Measurements from ENCODE around the gene KREMEN1.

Gene KREMEN1

DNA sequence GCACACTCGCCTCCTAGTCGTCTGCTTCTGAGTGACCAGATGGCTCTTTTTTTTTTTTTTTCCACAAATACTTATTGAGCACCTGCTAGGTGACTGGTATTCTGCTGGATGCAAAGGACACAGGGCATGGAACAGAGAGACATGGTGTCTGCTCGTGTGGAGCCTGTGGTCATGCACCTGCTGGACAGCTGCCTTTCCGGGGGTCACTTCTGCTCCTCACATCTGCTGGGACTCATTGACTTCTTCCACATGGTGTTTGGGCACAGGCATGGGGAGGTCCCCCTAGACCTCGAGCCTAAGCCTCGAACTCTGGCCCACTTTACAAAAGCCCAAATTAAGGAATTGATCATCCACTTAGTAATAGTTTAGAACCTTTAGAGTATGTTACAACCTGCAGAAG lies 93.3 kb downstream of the KREMEN1 start:
- DNase-seq (ENCODE audit: insufficient read length, low spot score) (no peak), FAIRE-seq (no peak)

DNA sequence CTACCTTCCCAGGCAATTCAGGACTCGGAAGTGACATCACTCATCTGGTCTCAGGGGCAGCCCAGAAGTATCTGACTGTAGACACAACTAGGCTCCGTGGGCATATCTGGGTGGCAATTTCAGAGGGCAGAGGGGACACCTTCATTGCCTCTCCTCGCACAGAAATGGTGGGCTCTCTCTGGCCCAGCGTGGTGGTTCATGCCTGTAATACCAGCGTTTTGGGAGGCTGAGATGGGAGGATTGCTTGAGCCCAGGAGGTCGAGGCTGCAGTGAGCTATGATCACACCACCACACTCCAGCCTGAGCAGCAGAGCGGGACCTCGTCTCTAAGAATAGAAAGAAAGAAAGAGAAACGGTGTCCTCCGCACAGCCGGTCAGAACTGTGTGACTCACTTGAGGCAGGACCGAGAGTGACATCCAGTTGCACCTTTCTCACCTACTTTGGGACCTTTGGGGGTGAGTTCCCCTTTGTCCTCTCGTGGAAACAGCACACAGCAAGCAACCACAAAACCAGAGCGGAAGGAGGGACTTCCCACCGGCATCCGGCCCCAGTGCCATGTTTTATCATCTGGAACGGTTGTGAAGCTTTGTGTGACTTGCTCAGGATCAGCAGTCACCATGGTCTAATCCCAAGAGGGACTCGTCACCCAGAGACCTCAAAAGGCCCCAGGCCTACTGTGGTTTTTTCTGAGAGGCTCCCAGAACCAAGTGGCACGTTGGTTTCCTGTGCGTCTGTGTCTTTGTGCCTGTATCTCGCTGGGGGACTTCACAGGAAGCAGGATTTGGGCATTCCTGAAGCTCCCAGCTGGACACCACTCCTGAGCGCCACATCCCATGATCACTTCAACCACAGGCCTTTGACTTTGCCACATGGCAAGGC lies 94.4 kb downstream of the KREMEN1 start:
- peak; percentile 100 for FAIRE-seq

DNA sequence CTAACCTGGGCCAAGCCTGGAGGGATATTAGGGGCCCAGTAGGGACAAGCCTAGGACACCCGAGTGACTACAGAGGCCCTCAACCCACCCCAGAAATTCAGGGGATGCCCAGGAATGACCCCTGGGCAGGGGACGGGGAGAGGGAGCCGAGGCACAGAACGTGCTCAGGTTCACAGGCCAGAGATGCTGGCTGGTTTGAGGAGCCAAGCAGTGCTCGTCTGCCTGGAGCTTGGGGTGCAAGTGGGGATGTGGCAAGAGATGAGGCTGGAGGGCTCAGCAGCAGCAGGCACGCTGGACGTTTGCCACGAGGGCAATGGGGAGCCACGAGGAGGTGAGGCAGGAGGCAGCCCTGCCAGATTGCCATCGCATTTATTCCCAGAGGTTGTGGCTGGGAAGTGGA lies 98.9 kb downstream of the KREMEN1 start:
- no peak for DNase-seq (ENCODE audit: insufficient read length, low spot score)
- no peak for FAIRE-seq

More for the DNA sequence above, 94.4 kb downstream of the KREMEN1 start:
- DNase-seq (ENCODE audit: insufficient read length, low spot score) = peak; percentile 81

DNA sequence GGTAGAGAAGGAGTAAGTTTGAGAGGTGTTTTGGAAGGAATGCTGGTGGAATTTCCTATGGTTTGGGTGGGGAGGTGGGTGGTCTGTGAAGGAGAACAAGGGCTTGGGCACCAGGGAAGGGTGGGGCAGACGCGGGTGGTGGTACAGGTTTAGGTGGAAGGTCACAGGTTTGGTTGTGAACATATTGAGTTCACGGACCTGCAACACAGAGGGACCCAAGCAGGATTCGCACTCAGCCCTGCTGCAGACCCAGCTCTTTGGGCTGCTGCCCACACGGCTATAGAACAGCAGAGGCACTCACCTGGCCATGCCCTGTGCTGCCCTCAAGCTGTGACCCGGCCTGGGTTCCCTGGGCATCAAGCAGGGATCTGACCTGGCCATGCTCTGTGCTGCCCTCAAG lies 99.4 kb downstream of the KREMEN1 start:
- DNase-seq (ENCODE audit: insufficient read length, low spot score) (no peak), FAIRE-seq (no peak)

DNA sequence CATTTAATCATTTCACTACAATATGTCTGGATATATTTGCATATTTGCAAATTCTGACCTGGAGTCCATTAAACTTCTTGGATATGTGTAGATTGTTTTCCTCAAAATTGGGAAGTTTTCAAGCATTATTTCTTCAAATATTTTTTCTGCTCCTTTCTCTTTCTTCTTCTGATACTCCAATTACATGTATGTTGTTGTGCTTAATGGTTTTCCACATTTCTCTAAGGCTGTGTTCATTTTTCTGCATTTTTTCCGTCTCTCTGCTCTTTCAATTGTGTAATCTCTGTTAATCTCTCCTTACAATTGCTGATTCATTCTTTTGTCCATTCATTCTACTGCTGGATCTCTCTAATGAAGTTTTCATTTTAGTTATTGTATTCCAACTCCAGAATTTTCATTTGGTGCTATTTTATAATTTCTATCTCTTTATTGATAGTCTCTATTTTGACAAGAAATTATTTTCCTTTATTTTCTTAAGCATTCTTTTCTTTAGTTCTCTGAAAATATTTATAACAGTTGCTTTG lies 102.5 kb downstream of the KREMEN1 start:
- DNase-seq (ENCODE audit: insufficient read length, low spot score) = no peak
- peak; percentile 28 for FAIRE-seq

DNA sequence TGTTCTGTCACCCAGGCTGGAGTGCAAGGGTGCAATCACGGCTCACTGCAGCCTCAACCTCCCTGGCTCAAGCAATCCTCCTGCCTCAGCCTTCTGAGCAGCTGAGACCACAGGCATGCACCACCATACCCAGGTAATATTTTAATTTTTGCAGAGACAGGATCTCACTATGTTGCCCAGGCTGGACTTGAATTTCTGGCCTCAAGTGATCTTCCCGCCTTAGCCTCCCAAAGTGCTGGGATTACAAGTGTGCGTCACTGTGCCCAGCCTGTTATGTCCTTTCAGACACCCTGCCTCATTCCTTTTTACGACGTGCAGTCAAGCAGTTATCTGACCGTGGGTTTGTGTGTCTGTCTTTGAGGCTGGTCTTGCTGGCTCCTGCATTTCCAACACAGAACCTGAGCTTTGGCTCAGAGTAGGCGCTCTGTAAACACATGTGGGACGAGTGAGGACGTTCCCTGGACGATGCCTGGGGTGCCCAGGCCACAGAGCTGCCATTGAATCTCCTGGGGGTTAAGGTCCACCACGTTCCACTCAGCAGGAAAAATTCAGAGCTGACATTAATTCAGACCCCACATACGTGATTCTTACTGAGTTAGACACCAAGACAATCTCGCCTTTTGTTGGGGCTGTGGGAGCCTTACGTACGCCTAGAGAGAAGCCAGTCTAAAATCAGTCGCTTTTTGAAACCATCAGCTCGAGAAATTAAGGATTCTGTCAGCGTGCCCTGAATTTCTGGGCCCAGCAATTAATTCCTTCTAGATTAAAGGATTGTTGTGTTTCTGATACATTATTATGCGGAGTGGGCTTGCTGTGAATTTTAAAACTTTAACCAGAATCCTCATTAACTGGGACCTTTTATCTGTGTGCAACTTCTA lies 111.4 kb downstream of the KREMEN1 start:
- FAIRE-seq (no peak), DNase-seq (ENCODE audit: insufficient read length, low spot score) (no peak)

DNA sequence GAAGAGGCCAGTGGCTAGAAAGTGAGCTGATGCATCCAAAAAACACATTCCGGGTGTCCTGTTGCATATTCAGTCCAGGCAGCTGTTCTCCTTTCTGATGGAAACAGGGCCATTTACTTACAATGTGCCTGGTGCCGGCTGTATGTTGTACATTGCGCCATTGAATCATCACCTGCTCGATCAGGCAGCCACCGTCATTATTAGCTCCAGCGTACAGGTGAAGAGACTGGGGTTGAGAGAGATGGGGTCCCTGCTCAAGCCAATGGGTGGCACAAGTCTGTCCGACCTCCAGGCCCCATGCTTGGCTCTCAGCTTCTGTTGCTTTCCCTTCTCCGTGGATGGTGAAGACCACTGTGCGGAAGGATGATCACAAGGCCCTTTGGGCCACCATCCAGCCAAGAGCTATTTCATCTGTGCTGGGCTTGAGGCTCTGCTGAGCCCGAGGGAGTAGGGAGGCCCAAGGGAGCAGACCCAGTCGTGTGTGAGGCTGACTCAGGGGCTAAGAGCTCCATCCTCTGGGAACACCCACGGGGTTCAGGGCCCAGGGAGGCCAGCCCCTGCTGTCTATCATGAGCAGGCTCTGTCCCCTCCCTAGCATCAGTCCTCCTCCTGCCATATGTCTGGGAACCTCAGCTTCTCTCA lies 112.1 kb downstream of the KREMEN1 start:
- FAIRE-seq = no peak
- DNase-seq (ENCODE audit: insufficient read length, low spot score) = no peak

DNA sequence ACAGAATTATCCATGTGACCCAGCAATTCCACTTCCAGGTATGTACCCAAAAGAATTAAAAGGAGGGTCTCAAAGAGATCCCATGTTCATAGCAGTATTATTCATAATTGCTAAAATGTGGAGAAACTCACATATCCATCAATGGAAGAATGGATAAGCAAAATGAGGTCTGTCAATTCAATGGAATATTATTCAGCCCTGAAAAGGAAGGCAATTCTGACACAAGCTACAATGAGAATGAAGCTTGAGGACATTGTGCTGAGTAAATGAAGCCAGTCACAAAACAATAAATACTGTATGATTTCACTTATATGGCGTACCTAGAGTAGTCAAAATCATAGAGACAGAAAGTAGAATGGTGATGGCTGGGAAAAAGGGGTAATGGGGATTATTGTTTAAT lies 113.5 kb downstream of the KREMEN1 start:
- no peak for FAIRE-seq
- DNase-seq (ENCODE audit: insufficient read length, low spot score) = no peak

DNA sequence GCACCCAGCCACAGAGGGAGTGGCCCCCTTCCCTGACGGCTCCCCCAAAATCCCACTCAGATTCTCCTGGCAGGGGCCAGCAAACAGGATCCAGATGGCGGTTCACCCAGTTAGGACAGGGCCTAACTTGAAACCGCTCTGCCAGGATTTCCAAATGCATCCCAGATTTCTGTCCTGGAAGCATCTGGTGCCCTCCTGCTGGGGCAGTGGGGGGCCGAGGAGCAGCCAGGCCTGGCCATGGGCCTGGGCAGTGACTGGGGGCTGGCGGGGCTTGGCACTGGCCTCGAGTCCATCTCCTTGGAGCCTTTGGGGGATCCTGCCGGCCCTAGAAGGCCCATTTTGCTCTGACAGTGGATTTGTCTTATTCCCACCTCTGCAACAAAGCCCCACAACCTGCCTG lies 115.0 kb downstream of the KREMEN1 start:
- no peak for FAIRE-seq
- DNase-seq (ENCODE audit: insufficient read length, low spot score) = no peak

DNA sequence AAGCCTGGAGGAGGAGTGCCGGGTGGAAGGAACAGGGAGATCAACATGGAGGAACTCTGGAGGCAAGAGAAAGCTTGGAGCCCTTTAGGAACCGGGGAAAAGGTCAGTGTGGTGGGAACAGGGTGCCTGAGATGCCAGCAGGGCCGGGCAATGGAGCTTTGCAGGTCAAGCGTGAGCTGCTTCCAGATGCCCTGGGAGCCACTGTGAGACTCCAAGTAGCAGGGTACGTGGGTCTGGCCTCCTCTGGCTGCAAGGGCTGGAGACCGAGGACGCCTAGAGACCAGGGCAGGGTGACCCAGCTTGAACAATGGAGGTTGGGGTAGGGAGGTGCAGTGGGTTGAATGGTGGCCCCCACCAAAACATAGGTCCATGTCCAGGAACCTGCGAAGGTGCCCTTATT lies 117.2 kb downstream of the KREMEN1 start:
- no peak for FAIRE-seq
- no peak for DNase-seq (ENCODE audit: insufficient read length, low spot score)

DNA sequence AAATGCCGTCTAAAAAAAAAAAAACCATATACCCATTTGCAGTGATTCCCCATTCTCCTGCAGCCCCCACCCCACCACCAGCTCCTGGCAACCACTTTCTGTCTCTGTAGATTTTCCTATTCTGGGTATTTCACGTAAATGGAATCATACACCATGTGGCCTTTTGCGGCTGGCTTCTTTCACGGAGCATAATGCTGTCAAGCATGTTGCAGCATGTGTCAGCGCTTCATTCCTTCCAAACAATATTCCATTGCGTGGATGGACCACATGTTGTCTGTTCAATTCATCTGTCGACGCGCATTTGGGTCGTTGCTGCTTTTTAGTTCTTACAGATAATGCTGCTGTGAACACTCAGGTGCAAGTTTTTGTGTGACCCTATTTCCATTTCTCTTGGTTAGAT lies 118.1 kb downstream of the KREMEN1 start:
- DNase-seq (ENCODE audit: insufficient read length, low spot score) = no peak

DNA sequence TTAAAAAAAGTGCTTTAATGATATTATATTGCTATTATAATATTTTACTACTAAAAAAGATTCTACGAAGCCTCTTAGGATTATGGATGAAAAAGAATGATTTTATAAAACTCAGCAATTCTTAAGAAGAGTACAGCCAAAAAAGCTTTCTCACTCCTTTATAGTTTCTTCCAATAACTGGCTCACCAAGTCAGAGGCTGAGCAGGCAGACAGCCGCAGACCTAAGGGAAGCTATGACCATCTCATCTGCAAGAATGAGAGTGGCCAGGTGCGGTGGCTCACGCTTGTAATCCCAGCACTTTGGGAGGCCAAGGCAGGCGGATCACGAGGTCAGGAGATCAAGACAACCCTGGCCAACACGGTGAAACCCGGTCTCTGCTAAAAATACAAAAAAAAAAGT lies 120.2 kb downstream of the KREMEN1 start:
- no peak for DNase-seq (ENCODE audit: insufficient read length, low spot score)
- no peak for FAIRE-seq

More for the DNA sequence above, 118.1 kb downstream of the KREMEN1 start:
- FAIRE-seq = no peak

DNA sequence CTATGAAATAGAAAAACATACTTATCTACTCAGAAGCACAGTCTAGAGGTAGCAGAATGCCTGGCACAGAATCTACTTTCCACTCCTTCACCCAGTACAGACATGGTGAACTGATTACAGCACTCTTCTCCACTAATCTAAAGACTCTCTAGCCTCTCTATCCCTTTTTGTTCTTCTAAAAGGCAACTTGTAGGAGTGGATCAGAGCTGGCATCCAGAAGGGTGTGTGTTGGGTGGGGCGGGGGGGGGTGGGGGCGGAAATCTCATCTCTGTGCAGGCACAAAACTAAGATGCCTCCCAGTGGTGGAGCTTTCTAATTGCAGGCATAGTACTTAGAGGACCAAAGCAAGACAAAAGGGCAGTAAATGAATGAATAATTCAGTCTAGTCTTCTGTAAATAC lies 121.3 kb downstream of the KREMEN1 start:
- FAIRE-seq (no peak), DNase-seq (ENCODE audit: insufficient read length, low spot score) (no peak)

DNA sequence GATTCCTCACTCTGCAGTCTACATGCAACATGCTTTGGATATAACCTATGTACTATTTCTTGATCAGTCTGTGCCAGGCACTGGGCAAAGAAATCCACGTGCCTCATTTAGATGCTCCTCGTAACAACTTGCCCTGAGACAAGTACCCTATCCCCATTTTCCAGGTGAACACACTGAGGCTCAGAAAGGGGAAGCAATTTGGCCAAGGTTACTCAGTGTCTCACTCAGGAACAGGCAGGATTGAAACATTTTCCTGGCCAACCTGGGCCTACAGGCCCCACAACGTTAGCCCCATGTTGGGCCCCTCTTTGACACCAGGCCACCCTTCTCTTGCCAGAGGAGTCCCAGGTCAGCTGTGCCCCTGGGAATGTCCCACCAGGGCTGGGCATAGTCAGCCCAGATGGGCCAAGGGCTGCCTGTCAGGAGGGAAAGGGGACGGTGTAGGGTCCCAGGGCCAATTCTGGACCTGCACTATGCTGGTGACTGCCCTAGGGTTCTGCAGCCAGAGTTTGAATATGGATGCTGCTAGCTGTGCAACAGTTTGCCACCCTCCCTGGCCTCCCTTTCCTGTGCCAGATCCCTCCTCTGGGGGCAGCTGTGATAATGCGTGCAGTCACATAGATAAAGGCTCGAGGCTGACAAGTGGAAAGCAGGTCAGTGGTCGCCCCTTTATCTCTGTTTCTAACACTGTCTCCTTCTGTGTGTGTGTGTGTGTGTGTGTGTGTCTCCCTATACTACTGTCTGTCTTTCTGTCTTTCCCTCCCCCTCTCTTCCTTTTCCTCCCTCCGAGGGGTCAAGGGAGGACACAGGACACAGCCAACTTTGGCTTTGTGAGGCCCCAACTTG lies 122.5 kb downstream of the KREMEN1 start:
- FAIRE-seq = no peak
- DNase-seq (ENCODE audit: insufficient read length, low spot score) = no peak

DNA sequence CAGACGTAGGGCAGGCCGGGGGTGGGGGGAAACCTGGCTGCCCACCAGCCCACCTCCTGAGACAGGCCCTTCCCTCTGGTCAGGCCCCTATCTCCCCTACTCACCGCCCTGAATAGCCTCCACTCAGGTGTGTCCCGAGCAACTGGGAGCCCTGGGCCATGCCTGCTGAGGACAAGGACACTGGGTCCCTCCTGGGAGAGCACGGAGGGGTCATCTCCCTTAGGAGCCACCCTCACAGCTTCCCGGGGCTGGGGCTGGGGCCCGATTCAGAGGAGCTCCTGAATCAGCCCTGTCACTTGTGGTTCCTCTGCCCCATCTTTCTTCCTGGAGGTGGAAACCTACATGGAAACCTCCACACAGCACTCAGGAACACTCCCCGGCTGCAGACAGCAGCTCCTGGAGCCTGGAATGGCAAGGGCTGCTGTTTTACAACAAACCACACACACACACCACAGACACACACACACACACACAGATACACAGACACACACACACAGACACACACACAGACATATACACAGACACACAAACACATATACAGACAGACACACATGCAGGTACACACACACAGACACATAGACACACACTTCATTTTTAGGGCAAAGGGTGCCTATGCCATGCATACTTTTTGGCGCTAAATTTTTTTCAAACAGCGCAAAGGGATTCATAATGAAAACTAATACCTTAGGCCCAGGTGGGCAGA lies 123.3 kb downstream of the KREMEN1 start:
- FAIRE-seq (no peak), DNase-seq (ENCODE audit: insufficient read length, low spot score) (no peak)

DNA sequence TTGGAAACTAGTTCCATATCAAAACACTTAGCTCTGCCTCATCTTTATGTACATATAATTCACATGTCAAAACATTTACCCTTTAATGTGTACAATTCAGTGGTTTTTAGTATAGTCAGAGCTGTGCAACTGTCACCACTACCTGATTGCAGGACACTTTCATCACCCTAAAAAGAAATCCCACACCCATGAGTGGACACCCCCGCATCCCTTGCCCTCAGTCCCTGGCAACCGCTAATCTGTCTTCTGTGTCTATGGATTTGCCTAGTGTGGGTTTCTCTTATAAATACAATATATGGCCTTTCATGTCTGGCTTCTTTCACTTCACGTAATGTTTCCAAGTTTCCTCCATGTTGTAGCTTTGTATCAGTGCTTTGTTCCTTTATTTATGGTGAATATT lies 124.3 kb downstream of the KREMEN1 start:
- FAIRE-seq (no peak), DNase-seq (ENCODE audit: insufficient read length, low spot score) (no peak)

DNA sequence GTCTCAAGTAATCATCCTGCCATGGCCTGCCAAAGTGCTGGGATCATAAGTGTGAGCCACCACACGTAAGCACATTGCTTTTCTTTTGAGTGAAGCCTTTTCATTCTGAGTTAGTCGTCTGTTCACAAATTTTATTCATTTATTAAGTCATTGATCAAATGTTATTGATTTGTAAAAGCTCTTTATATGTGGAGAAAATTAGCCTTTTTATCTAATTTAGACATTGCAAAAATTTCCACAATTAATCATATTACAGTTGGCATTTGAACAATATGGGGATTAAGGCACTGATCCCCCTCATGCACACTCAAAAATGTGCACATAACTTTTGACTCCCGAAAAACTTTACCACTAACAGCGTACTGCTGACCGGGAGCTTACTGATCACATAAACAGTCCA lies 125.4 kb downstream of the KREMEN1 start:
- no peak for DNase-seq (ENCODE audit: insufficient read length, low spot score)
- no peak for FAIRE-seq

DNA sequence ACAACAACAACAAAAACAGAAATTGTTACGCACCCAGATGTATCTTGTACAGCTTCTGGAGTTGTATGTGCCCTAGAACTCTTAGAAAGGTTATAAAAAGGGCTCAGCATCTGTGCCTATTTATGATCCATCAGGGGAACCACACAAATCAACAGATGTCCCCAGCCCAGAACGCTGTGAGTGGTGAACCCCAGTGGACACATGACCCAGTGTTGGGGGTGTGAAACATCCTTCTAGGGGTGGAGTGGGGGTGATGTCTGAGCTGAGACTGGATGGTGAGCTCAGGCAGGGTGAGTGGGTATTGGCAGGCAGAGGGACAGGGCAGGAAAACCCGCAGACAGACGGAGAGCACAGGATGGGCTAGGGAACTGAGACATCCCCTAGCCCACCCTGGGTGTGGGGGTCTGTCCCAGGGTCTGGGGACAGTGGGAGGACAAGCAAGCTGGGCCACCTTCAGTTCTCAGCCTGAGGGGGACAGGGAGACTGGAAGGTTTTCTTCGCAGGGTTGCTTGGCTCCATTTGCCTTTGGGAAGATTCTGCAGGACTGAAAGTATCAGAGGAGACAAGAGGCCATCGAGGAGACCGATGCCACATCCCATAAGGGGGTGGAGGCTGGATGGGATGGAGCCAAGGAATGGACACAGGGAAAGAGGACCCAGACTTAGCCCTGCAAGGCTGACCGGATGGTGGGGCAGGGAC lies 127.0 kb downstream of the KREMEN1 start:
- no peak for DNase-seq (ENCODE audit: insufficient read length, low spot score)
- no peak for FAIRE-seq

DNA sequence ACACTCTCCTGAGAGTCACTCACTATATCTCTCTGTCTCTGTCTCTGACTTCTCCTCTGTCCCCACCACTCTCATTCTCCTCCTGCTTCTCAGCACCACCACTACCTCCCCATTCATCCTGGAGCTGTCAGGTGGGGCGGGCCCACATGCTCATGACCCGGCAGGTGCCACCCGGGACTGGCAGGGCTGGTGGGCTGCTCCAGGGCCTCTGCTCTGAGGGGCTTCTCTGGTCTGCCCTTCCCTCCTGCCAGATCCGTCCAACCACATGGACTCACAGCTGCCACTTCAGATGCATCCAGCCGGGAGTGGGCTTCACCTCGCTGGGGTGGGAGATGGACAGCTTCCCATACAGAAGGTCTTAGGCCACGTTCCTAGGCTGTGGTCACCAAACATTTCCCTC lies 128.1 kb downstream of the KREMEN1 start:
- no peak for FAIRE-seq
- no peak for DNase-seq (ENCODE audit: insufficient read length, low spot score)
